HT1080 (cell line): ENCODE results near the gene MRS2. TPM values are rescaled to one million over a fixed set of nuclear protein-coding genes. Genes with fewer than 3 reads are reported as not detected.

Experiments
- DNase-seq: peaks from one replicate; pipeline ENCODE4 v3.0.0-alpha.2; 2015; ENCODE audit warnings: low read depth
- small RNA-seq: library from RNA; depleted of rRNA; stranded (forward); fragments of <200 nt; gene quantifications from one replicate; pipeline ENCODE3, GENCODE V24; 2014
- total RNA-seq: library from RNA; depleted of rRNA; stranded (reverse); fragments of >200 nt; shearing (Covaris generic); gene quantifications from 2 replicates; pipeline ENCODE4 v1.2.3, GENCODE V29; 2014; rRNA removed

MRS2 gene
- total RNA-seq, 1 experiment from 2014 or later, result 19.4 TPM

DNA sequence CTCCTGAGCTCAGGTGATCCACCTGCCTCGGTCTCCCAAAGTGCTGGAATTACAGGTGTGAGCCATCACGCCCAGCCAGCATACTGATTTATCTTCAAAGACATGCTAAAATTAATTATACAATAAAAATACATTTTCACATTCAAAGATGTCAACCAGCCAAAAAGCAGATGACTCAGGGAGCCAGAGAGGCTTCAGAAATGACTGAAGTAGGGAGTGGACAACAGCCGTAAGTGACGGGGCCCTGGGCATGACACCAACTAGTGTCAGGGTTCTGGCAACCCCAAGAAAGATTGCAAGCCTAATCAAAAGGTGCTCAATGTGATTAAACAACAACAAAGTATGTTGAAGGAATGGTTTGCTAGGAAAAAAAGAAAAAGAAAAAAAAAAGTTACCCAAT is 58.2 kb downstream of the MRS2 start:
- DNase-seq, result no peak

DNA sequence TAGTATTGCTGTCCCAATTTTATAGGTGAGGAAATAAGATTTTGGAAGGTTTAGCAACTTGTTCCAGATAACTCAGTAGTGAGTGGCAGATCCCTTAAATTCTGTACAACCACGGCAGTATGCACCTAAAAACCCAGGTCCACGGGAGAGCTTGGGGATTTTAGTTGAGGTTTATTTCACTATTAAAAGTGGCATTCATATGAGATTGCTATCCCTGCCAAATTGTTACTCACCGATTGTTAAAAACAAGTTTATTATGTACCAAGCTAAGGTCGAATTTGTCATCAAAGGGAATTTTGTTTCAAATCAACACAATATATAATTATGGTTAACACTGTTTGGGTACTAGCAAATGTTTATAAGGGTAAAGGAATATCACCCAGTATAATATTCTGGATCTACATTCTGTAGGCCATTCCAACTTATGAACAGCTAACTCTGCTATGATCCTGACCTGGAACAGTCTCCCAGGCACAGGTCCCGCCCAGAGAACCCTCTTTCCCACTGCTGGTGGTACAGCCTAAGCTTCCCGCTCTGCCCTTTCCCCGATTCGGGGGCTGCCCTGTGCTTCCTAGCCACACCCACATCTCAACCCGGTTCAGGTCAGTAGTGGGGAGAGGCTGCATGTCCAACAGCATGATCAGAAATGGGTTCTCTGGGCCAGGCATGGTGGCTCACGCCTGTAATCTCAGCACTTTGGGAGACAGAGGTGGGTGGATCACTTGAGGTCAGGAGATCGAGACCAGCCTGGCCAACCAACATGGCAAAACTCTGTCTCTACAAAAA is 61.7 kb downstream of the MRS2 start:
- DNase-seq, result no peak

DNA sequence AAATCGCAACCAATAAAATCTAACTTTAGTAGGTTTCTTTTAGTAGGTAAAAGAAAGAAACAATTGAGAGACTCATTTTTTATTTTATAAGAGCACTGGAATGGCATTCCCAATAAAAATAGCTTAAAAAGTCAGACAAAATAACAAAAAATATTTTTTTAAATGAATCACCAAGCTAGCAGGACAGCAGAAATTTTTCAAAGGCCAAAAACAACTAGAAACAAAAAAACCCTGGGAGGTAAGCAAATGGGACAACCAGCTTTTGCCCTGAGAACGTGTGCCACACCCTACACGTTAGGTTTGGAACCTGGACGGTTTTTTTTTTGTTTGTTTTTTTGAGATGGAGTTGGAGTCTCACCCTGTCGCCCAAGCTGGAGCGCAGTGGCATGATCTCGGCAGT is 67.1 kb downstream of the MRS2 start:
- DNase-seq, result no peak

DNA sequence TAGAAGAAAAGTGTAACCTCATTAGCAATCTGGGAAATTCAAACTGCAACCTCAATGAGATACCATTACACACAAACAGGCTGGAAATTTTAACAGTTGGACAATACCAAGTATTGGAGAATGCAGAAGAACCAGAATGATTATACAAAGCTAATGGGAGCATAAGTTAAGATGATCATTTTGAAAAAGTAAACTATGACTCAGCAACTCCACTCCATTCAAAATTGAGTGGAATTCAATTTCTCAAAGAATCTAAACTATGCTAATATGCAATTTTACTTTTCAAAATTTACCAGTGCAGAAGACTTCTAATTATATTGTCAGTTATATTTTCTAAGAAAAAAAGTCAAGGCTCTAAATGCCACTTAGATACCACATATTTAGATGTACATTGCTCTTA is 69.4 kb downstream of the MRS2 start:
- DNase-seq, result no peak

Small RNA genes within 50 kb of the gene (small RNA-seq; reads per million reads assigned to genes)
- not detected for gene RNU6-391P

Other genes starting within 250 kb of the MRS2 start
- 0.27 TPM in 1 of 2 replicates, not detected in the other for gene DCDC2, start 44.9 kb upstream of the MRS2 start, total RNA-seq
- gene GPLD1, start 86.6 kb downstream of the MRS2 start, total RNA-seq, result 0.13 and 0.17 TPM in 2 replicates
- 1.0 and 2.1 TPM in 2 replicates for gene ALDH5A1, start 92.0 kb downstream of the MRS2 start, total RNA-seq
- gene KIAA0319, start 243.3 kb downstream of the MRS2 start, total RNA-seq, result 0.03 TPM in 1 of 2 replicates, not detected in the other